Measurements from ENCODE around the gene RPL27. TPM values are rescaled to one million over a fixed set of nuclear protein-coding genes. Genes with fewer than 3 reads are reported as not detected.

Gene RPL27
- total and polyA plus RNA-seq, 2 of the 4 experiments (the other 2 are of a cell fraction), result 1,595 to 2,806 TPM

DNA sequence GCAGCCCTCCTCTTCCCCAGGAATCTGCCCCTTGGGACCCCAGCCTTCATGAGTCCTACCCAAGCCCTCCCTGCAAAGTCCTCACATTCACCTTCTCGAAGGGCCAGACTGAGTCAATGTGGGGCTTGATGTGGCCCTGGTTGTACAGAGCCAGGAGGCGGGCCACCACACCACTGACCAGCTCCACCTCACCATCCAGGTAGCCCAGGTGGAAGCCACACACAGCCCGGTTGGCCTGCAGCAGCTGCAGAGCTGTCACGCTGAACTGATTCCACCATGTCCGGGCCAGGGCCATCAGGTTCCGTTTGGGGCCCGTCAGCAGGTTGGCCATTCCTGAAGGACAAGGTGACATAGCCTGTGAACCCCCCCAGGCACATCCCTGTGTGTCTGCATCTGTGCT lies 18.0 kb downstream of the RPL27 start:
- Histone ChIP-seq H3K23ac (ENCODE audit: low read depth, low read length) (no peak overlapping the region), H4K91ac (ENCODE audit: insufficient read depth, low read depth, low read length) (no peak overlapping the region), H3K27ac (ENCODE audit: insufficient read depth, low read length) (no peak overlapping the region), H2AK9ac (replicated peaks; ENCODE audit: low read depth, low read length, poor library complexity) (no peak overlapping the region), H3K4ac (ENCODE audit: low read depth, low read length) (no peak overlapping the region), H2AK5ac (ENCODE audit: low read depth, low read length) (no peak overlapping the region), H2BK15ac (ENCODE audit: low read depth, low read length) (no peak overlapping the region), H2BK5ac (ENCODE audit: low read depth, low read length, poor library complexity, severe bottlenecking) (no peak overlapping the region), H2BK120ac (ENCODE audit: low read depth, low read length) (no peak overlapping the region), H2BK20ac (ENCODE audit: low read depth, low read length) (no peak overlapping the region), H3K9me3 (ENCODE audit: control insufficient read depth, insufficient read depth, low read length) (no peaks in the 10 kb centered on the region), H4K5ac (ENCODE audit: low read depth, low read length) (no peak overlapping the region), H3K9me1 (ENCODE audit: insufficient read depth, low read length) (peaks cover 30% of the 10 kb centered on the region), H4K8ac (ENCODE audit: low read depth in 2 of 2, low read length in 2 of 2) (no peak overlapping the region), H3K18ac (ENCODE audit: low read depth, low read length) (no peak overlapping the region), H4K20me1 (ENCODE audit: insufficient read depth, low read length) (peaks cover 32% of the 10 kb centered on the region; the same call in 1 of the 2 replicates), H3K36me3 (ENCODE audit: control insufficient read depth, insufficient read depth, low read length) (peaks cover 59% of the 10 kb centered on the region), H3K4me3 (ENCODE audit: insufficient read depth, low read depth, low read length) (no peak overlapping the region), H3K79me1 (ENCODE audit: low read depth in 1 of 2, low read length in 2 of 2) (peaks cover 15 to 59% of the 10 kb centered on the region in 2 experiments; a peak in 3 of 4 replicates), H3K9ac (ENCODE audit: low read depth, low read length) (no peak overlapping the region), H3K56ac (ENCODE audit: extremely low read depth, insufficient read depth, low read length) (no peak overlapping the region), H3K4me2 (ENCODE audit: low read depth, low read length) (no peak overlapping the region), H2AFZ (replicated peaks; ENCODE audit: low read length, poor library complexity) (peak overlapping the region; percentile 19), H3K27me3 (ENCODE audit: control insufficient read depth, insufficient read depth, low read length) (no peaks in the 10 kb centered on the region), H3K14ac (replicated peaks; ENCODE audit: low read depth, low read length) (no peak overlapping the region), H3K4me1 (ENCODE audit: control insufficient read depth, insufficient read depth, low read length) (peaks cover 12% of the 10 kb centered on the region)
- ATAC-seq (ENCODE audit: low read depth), result no peak
- intact Hi-C loops (cut with micrococcal nuclease) (no loop called here), dilution Hi-C loops (cut with HindIII; ENCODE audit: low sequenced_read_pairs, unreplicated experiment) (no loop called here), in situ Hi-C loops (cut with MboI; ENCODE audit: low sequenced_read_pairs) (no loop called here)
- TF ChIP-seq, protein P1, sequence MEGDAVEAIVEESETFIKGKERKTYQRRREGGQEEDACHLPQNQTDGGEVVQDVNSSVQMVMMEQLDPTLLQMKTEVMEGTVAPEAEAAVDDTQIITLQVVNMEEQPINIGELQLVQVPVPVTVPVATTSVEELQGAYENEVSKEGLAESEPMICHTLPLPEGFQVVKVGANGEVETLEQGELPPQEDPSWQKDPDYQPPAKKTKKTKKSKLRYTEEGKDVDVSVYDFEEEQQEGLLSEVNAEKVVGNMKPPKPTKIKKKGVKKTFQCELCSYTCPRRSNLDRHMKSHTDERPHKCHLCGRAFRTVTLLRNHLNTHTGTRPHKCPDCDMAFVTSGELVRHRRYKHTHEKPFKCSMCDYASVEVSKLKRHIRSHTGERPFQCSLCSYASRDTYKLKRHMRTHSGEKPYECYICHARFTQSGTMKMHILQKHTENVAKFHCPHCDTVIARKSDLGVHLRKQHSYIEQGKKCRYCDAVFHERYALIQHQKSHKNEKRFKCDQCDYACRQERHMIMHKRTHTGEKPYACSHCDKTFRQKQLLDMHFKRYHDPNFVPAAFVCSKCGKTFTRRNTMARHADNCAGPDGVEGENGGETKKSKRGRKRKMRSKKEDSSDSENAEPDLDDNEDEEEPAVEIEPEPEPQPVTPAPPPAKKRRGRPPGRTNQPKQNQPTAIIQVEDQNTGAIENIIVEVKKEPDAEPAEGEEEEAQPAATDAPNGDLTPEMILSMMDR (conservative IDR thresholded peaks at IDR 0.05; ENCODE audit: low read depth, low read length), result no peak
- TF ChIP-seq, protein P2, sequence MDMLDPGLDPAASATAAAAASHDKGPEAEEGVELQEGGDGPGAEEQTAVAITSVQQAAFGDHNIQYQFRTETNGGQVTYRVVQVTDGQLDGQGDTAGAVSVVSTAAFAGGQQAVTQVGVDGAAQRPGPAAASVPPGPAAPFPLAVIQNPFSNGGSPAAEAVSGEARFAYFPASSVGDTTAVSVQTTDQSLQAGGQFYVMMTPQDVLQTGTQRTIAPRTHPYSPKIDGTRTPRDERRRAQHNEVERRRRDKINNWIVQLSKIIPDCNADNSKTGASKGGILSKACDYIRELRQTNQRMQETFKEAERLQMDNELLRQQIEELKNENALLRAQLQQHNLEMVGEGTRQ (IDR thresholded peaks at IDR 0.05; ENCODE audit: low read depth, low read length), result no peak
- TF ChIP-seq, protein P3, sequence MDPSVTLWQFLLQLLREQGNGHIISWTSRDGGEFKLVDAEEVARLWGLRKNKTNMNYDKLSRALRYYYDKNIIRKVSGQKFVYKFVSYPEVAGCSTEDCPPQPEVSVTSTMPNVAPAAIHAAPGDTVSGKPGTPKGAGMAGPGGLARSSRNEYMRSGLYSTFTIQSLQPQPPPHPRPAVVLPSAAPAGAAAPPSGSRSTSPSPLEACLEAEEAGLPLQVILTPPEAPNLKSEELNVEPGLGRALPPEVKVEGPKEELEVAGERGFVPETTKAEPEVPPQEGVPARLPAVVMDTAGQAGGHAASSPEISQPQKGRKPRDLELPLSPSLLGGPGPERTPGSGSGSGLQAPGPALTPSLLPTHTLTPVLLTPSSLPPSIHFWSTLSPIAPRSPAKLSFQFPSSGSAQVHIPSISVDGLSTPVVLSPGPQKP (IDR thresholded peaks at IDR 0.05; ENCODE audit: borderline replicate concordance, low read depth, low read length), result no peak
- TF ChIP-seq POLR2A (IDR thresholded peaks at IDR 0.05; ENCODE audit: low read depth, low read length) (no peak), FOS (IDR thresholded peaks at IDR 0.05; ENCODE audit: low read depth, low read length) (no peak), MAZ (IDR thresholded peaks at IDR 0.05; ENCODE audit: borderline replicate concordance, low read depth, low read length) (no peak)
- ChIA-PET POLR2A (ENCODE audit: unreplicated experiment) (no interaction called here), CTCF (no interaction called here)
- 92% methylated on average over 2 of the region's 7 CpGs; no CpG with 5 or more reads in 1 of the 2 experiments for WGBS, 2 experiments (ENCODE audit: extremely low coverage in 2 of 2, insufficient read length in 1 of 2)
- no TSS peak for BruUV-seq (replicated peaks)
- DNase-seq, result no peak

Measured in IMR-90 (cell line).